H1 (cell line): ENCODE measurements around the gene RANBP17. TPM values are rescaled to one million over a fixed set of nuclear protein-coding genes. Genes with fewer than 3 reads are reported as not detected.

Source experiments
- CTCF ChIA-PET: fragments of 300-600 bp; sonication (Branson Sonifier 250); formaldehyde crosslinking; loops from one replicate; lab custom pipeline; 2021; ENCODE audit not compliant: partially characterized antibody; lab: Charles Lee
- POLR2A ChIA-PET: fragments of 300-600 bp; sonication (Branson Sonifier 250); formaldehyde crosslinking; loops from one replicate; lab custom pipeline; 2021; ENCODE audit warnings: inconsistent platforms; ENCODE audit not compliant: partially characterized antibody; lab: Charles Lee
- DNase-seq, 2 experiments: peaks; one replicate each; pipeline versions ENCODE4 v3.0.0 to v3.0.0-alpha.2; 2010 to 2022; ENCODE audit warnings: low spot score in 2 of 2, low read depth in 1 of 2, mixed read lengths in 1 of 2
- FAIRE-seq: peaks from 2 replicates; lab custom pipeline; 2011; peaks lifted over from hg19 to GRCh38; lab: Jason Lieb, UNC
- H2AFZ ChIP-seq: 2 replicates; pipeline ENCODE4 v1.8.1; 2012; ENCODE audit warnings: low read length, inconsistent platforms
- H2AK5ac ChIP-seq: 2 replicates; pipeline ENCODE4 v1.6.1; 2013; ENCODE audit warnings: low read depth, low read length
- H2BK120ac ChIP-seq: replicated peaks from 2 replicates; pipeline ENCODE3; 2013; ENCODE audit warnings: low read depth, low read length, inconsistent platforms
- H2BK12ac ChIP-seq: 2 replicates; pipeline ENCODE4 v1.6.1; 2013; ENCODE audit warnings: low read depth, low read length
- H2BK15ac ChIP-seq: 2 replicates; pipeline ENCODE4 v1.6.1; 2013; ENCODE audit warnings: low read length
- H2BK20ac ChIP-seq: 2 replicates; pipeline ENCODE4 v1.6.1; 2013; ENCODE audit warnings: low read length
- H2BK5ac ChIP-seq: 2 replicates; pipeline ENCODE4 v1.6.1; 2013; ENCODE audit warnings: low read depth, low read length
- H3K14ac ChIP-seq: 2 replicates; pipeline ENCODE4 v1.6.1; 2013; ENCODE audit warnings: inconsistent platforms; ENCODE audit not compliant: insufficient read length
- H3K18ac ChIP-seq: 2 replicates; pipeline ENCODE4 v1.6.1; 2013; ENCODE audit warnings: low read length; ENCODE audit errors: extremely low read depth
- H3K23ac ChIP-seq: 2 replicates; pipeline ENCODE4 v1.6.1; 2013; ENCODE audit warnings: inconsistent platforms; ENCODE audit not compliant: insufficient read length
- H3K23me2 ChIP-seq: 2 replicates; pipeline ENCODE4 v1.6.1; 2013; ENCODE audit warnings: low read depth, low read length
- H3K27ac ChIP-seq: 2 replicates; pipeline ENCODE4 v1.6.1; 2011; ENCODE audit warnings: low read depth, low read length, inconsistent platforms
- H3K27me3 ChIP-seq, 4 experiments: replicated peaks in 1 of 4; 1 replicate in 1 of 4; 2 replicates in 3 of 4; pipeline versions ENCODE4 v1.6.1 to v1.8.1; 2011 to 2013; ENCODE audit warnings: low read length in 3 of 4, mild to moderate bottlenecking in 3 of 4, inconsistent platforms in 2 of 4, mixed read lengths in 2 of 4, moderate library complexity in 1 of 4; ENCODE audit not compliant: control insufficient read depth in 3 of 4, insufficient read depth in 3 of 4; ENCODE audit errors: extremely low read depth in 1 of 4
- H3K36me3 ChIP-seq, 4 experiments: 2 replicates each; pipeline versions ENCODE4 v1.6.1 to v1.8.1; 2011 to 2013; ENCODE audit warnings: mild to moderate bottlenecking in 4 of 4, low read length in 3 of 4, moderate library complexity in 2 of 4, control low read depth in 1 of 4, inconsistent platforms in 1 of 4; ENCODE audit not compliant: insufficient read depth in 4 of 4, control insufficient read depth in 2 of 4
- H3K4ac ChIP-seq: replicated peaks from 2 replicates; pipeline ENCODE3; 2013; ENCODE audit warnings: low read length, low read depth, mixed read lengths, inconsistent platforms; ENCODE audit not compliant: insufficient read length
- H3K4me1 ChIP-seq, 4 experiments: replicated peaks in 1 of 4; 1 replicate in 1 of 4; 2 replicates in 3 of 4; pipeline versions ENCODE4 v1.6.1 to v1.8.1; 2011 to 2013; ENCODE audit warnings: low read length in 3 of 4, inconsistent platforms in 2 of 4, mixed read lengths in 1 of 4; ENCODE audit not compliant: insufficient read depth in 4 of 4, control insufficient read depth in 3 of 4
- H3K4me2 ChIP-seq, 2 experiments: 2 replicates each; pipeline versions ENCODE4 v1.6.1 to v1.8.1; 2011 to 2013; ENCODE audit warnings: low read depth in 2 of 2, low read length in 2 of 2, control low read depth in 1 of 2, inconsistent platforms in 1 of 2, mild to moderate bottlenecking in 1 of 2; ENCODE audit not compliant: insufficient read depth in 1 of 2
- H3K4me3 ChIP-seq, 4 experiments: fragments of 200-600, 300-600 bp in 1 of 4; sonication (generic), shearing (Covaris generic), sonication (Bioruptor Twin) in 1 of 4; 2 replicates each; pipeline versions ENCODE4 v1.5.1 to v1.8.1; 2011 to 2016; ENCODE audit warnings: low read length in 4 of 4, low read depth in 3 of 4, control low read depth in 2 of 4, inconsistent platforms in 2 of 4, mild to moderate bottlenecking in 2 of 4, mixed read lengths in 1 of 4, moderate library complexity in 1 of 4; ENCODE audit not compliant: insufficient read depth in 2 of 4; ENCODE audit errors: extremely low read depth in 1 of 4
- H3K56ac ChIP-seq: replicated peaks from 2 replicates; pipeline ENCODE3; 2013; ENCODE audit warnings: low read depth, mild to moderate bottlenecking, mixed read lengths, low read length, inconsistent platforms; ENCODE audit not compliant: insufficient read length
- H3K79me1 ChIP-seq: 2 replicates; pipeline ENCODE4 v1.6.1; 2013; ENCODE audit warnings: low read depth, low read length, control low read depth
- H3K79me2 ChIP-seq, 2 experiments: 2 replicates each; pipeline versions ENCODE4 v1.6.1 to v1.8.1; 2012 to 2013; ENCODE audit warnings: low read length in 2 of 2, mild to moderate bottlenecking in 2 of 2, inconsistent platforms in 1 of 2; ENCODE audit not compliant: insufficient read depth in 2 of 2, control insufficient read depth in 1 of 2
- H3K9ac ChIP-seq, 4 experiments: replicated peaks in 1 of 4; 1 replicate in 1 of 4; 2 replicates in 3 of 4; pipeline versions ENCODE4 v1.6.1 to v1.8.1; 2011 to 2013; ENCODE audit warnings: low read depth in 3 of 4, low read length in 3 of 4, control low read depth in 2 of 4, mild to moderate bottlenecking in 2 of 4, moderate library complexity in 2 of 4, inconsistent platforms in 1 of 4; ENCODE audit errors: extremely low read depth in 1 of 4
- H3K9me3 ChIP-seq, 2 experiments: 2 replicates each; pipeline versions ENCODE4 v1.6.1 to v1.8.1; 2012 to 2013; ENCODE audit warnings: mild to moderate bottlenecking in 2 of 2, moderate library complexity in 2 of 2, control low read depth in 1 of 2, inconsistent platforms in 1 of 2, low read depth in 1 of 2, low read length in 1 of 2, mixed read lengths in 1 of 2; ENCODE audit not compliant: insufficient read depth in 2 of 2
- H4K20me1 ChIP-seq, 2 experiments: replicated peaks in 1 of 2; 2 replicates each; pipeline versions ENCODE3 to v1.8.1; 2011 to 2013; ENCODE audit warnings: inconsistent platforms in 2 of 2, low read length in 2 of 2, mild to moderate bottlenecking in 1 of 2; ENCODE audit not compliant: insufficient read depth in 2 of 2, control insufficient read depth in 1 of 2
- H4K5ac ChIP-seq: 2 replicates; pipeline ENCODE4 v1.6.1; 2013; ENCODE audit warnings: low read length, low read depth, mixed read lengths, inconsistent platforms; ENCODE audit not compliant: insufficient read length
- H4K8ac ChIP-seq: 2 replicates; pipeline ENCODE4 v1.8.0; 2013; ENCODE audit warnings: mild to moderate bottlenecking, moderate library complexity, low read length, inconsistent platforms; ENCODE audit not compliant: insufficient read depth; ENCODE audit errors: extremely low read depth
- H4K91ac ChIP-seq: replicated peaks from 2 replicates; pipeline ENCODE3; 2013; ENCODE audit warnings: low read length, mixed read lengths, inconsistent platforms; ENCODE audit not compliant: insufficient read length
- CTCF ChIP-seq, 3 experiments: IDR thresholded peaks; 1 replicate in 2 of 3; 2 replicates in 1 of 3; pipeline versions ENCODE4 v1.5.1 to v1.6.1; 2011; ENCODE audit warnings: low read length in 3 of 3, mild to moderate bottlenecking in 3 of 3, inconsistent platforms in 2 of 3, low read depth in 1 of 3, moderate library complexity in 1 of 3; ENCODE audit not compliant: insufficient read depth in 1 of 3; ENCODE audit errors: control extremely low read depth in 1 of 3
- EZH2 ChIP-seq: fragments of 200-600 bp; sonication (generic); IDR thresholded peaks from 2 replicates; pipeline ENCODE4 v1.7.1; 2012; ENCODE audit warnings: low read depth, mild to moderate bottlenecking, moderate library complexity, low read length, inconsistent platforms; ENCODE audit not compliant: severe bottlenecking
- KDM5A ChIP-seq: fragments of 200-600 bp; IDR thresholded peaks from 2 replicates; pipeline ENCODE4 v1.7.1; 2012; ENCODE audit warnings: mild to moderate bottlenecking, low read length, inconsistent platforms, mixed read lengths
- MAFK ChIP-seq: IDR thresholded peaks from 2 replicates; pipeline ENCODE4 v1.6.1; 2012; ENCODE audit warnings: low read depth, mild to moderate bottlenecking, improper control_type of control experiment, low read length
- RAD21 ChIP-seq, 2 experiments: IDR thresholded peaks in 1 of 2; conservative IDR thresholded peaks in 1 of 2; 2 replicates each; pipeline ENCODE4 v1.6.1; 2011; ENCODE audit warnings: low read depth in 2 of 2, low read length in 2 of 2, improper control_type of control experiment in 1 of 2, inconsistent platforms in 1 of 2, mild to moderate bottlenecking in 1 of 2, moderate library complexity in 1 of 2
- RNF2 ChIP-seq: fragments of 200-900, 300-1000 bp; sonication (generic); IDR thresholded peaks from 2 replicates; pipeline ENCODE4 v1.7.1; 2016; ENCODE audit warnings: borderline replicate concordance, low read depth, mild to moderate bottlenecking, antibody characterized with exemption, low read length; ENCODE audit not compliant: poor library complexity, severe bottlenecking; ENCODE audit errors: missing control alignments
- SIN3A ChIP-seq, 2 experiments: IDR thresholded peaks in 1 of 2; conservative IDR thresholded peaks in 1 of 2; 2 replicates each; pipeline ENCODE4 v1.6.1; 2011 to 2012; ENCODE audit warnings: low read length in 2 of 2, improper control_type of control experiment in 1 of 2, low read depth in 1 of 2, mild to moderate bottlenecking in 1 of 2
- SP1 ChIP-seq: IDR thresholded peaks from 2 replicates; pipeline ENCODE4 v1.6.1; 2011; ENCODE audit warnings: low read depth, low read length
- SP2 ChIP-seq: IDR thresholded peaks from 2 replicates; pipeline ENCODE4 v1.6.1; 2012; ENCODE audit warnings: mild to moderate bottlenecking, low read length, inconsistent platforms
- TBP ChIP-seq: IDR thresholded peaks from 2 replicates; pipeline ENCODE4 v1.6.1; 2011; ENCODE audit warnings: low read depth, low read length, improper control_type of control experiment
- YY1 ChIP-seq: IDR thresholded peaks from 2 replicates; pipeline ENCODE4 v1.6.1; 2011; ENCODE audit warnings: low read depth, mild to moderate bottlenecking, low read length
- polyA plus RNA-seq, 7 experiments: library from polyadenylated mRNA; depleted of rRNA in 3 of 7; stranded (reverse) in 5 of 7; unstranded in 2 of 7; fragments of >200 nt in 5 of 7; fragments of 200-250 nt in 2 of 7; gene quantifications; 1 replicate in 5 of 7; 2 replicates in 1 of 7; 4 replicates in 1 of 7; pipeline versions ENCODE4 v1.2.1 to v1.2.3, GENCODE V29; 2011 to 2013; ENCODE audit warnings: missing spikeins in 2 of 7, mixed read lengths in 2 of 7
- total RNA-seq: library from RNA; stranded (reverse); fragmentation: NEBNext Ultra II Directional; extraction: Animal tissue kit (Norgen Biotek cat#: 25700); gene quantifications from 2 replicates; pipeline ENCODE4 v1.2.1, GENCODE V29; 2021

The RANBP17 gene
- total and polyA plus RNA-seq, 2 of the 8 experiments (the other 6 are each of a cell fraction or from before 2014, with no cell fraction given), result 8.6 to 21.3 TPM

- DNase-seq, result no peak
- Histone ChIP-seq H4K8ac (no peak overlapping the region), H3K79me1 (no peaks in the 10 kb centered on the region), H3K56ac (no peak overlapping the region), H3K18ac (no peak overlapping the region), H2BK12ac (no peak overlapping the region), H3K4me2 (no peak overlapping the region), H3K9me3 (peaks cover 0 to 3% of the 10 kb centered on the region in 2 experiments; a peak in 1 of 4 replicates), H3K27me3 (no peaks in the 10 kb centered on the region), H3K4ac (no peak overlapping the region), H3K23me2 (no peaks in the 10 kb centered on the region), H3K14ac (no peak overlapping the region), H3K36me3 (no peaks in the 10 kb centered on the region; a peak in 1 of 8 replicates), H4K5ac (no peak overlapping the region), H2BK15ac (no peak overlapping the region), H3K4me3 (no peak overlapping the region), H2AFZ (no peak overlapping the region), H4K91ac (no peak overlapping the region), H2AK5ac (no peak overlapping the region), H2BK20ac (no peak overlapping the region), H3K79me2 (no peaks in the 10 kb centered on the region), H3K4me1 (peaks cover 0 to 5% (median 4%) of the 10 kb centered on the region in 4 experiments; a peak in 3 of 7 replicates), H2BK5ac (no peak overlapping the region), H3K23ac (no peak overlapping the region), H4K20me1 (no peaks in the 10 kb centered on the region), H3K9ac (no peak overlapping the region), H2BK120ac (no peak overlapping the region), H3K27ac (0 out of 2 replicates have a peak overlapping the region, but pooled peaks have one; percentile 48)
- no peak for FAIRE-seq
- ChIA-PET CTCF (interaction anchor here (0.6 to 1.6 kb wide), 4 partner anchors 114 to 750 kb away, joined by 3 to 4 read pairs (median 3); no protein-coding TSS in a partner anchor), POLR2A (interaction anchor here (0.6 kb wide), 1 partner anchor 295 kb away, joined by 5 read pairs; no protein-coding TSS in a partner anchor)
- TF ChIP-seq EZH2 (no peak), YY1 (no peak), RAD21 (IDR thresholded peaks at IDR 0.05 in 1 of 2, conservative IDR thresholded peaks at IDR 0.05 in 1 of 2; ENCODE audit: low read depth in 2 of 2, low read length in 2 of 2) (no peak), SIN3A (conservative IDR thresholded peaks at IDR 0.05 in 1 of 2, IDR thresholded peaks at IDR 0.05 in 1 of 2; ENCODE audit: low read depth in 1 of 2, low read length in 2 of 2) (no peak), SP1 (no peak), MAFK (no peak), KDM5A (no peak), RNF2 (no peak), TBP (no peak), SP2 (no peak), CTCF (IDR thresholded peaks at IDR 0.05; ENCODE audit: control extremely low read depth in 1 of 3, insufficient read depth in 1 of 3, low read depth in 1 of 3, low read length in 3 of 3) (no peak)
Observed at GRCh38 chr5:171093598-171093997, 231.8 kb downstream of the RANBP17 start.
